Measurements from ENCODE around the gene PTPRM. TPM values are rescaled to one million over a fixed set of nuclear protein-coding genes. Genes with fewer than 3 reads are reported as not detected.

The PTPRM gene
- total RNA-seq, 1 experiment from 2014 or later = 6.2 TPM

GRCh38 chr18:7941533-7941932, 374.4 kb downstream of the PTPRM start:
- Histone ChIP-seq H3K56ac (ENCODE audit: insufficient read length, low read depth, low read length) (no peak overlapping the region), H3K14ac (ENCODE audit: insufficient read depth, low read length) (no peak overlapping the region), H3T11ph (ENCODE audit: low read length) (no peak overlapping the region), H3K79me2 (ENCODE audit: insufficient read depth, low read length) (no peaks in the 10 kb centered on the region), H3K4ac (ENCODE audit: low read depth, low read length) (no peak overlapping the region), H3K27ac (ENCODE audit: insufficient read length, low read depth, low read length) (no peak overlapping the region), H2BK5ac (ENCODE audit: insufficient read length, low read length) (no peak overlapping the region), H3K23me2 (ENCODE audit: insufficient read length, low read depth, low read length, poor library complexity, severe bottlenecking) (no peaks in the 10 kb centered on the region), H4K8ac (replicated peaks; ENCODE audit: insufficient read length, low read depth, low read length) (no peak overlapping the region), H2BK15ac (ENCODE audit: low read depth, low read length) (no peak overlapping the region), H2BK120ac (ENCODE audit: low read depth, low read length, poor library complexity, severe bottlenecking) (no peak overlapping the region), H2AFZ (ENCODE audit: low read length) (no peak overlapping the region), H4K20me1 (ENCODE audit: control insufficient read depth, insufficient read depth, insufficient read length) (no peaks in the 10 kb centered on the region), H3K79me1 (ENCODE audit: insufficient read depth, low read depth, low read length, poor library complexity, severe bottlenecking) (no peaks in the 10 kb centered on the region), H3K9me3 (ENCODE audit: control insufficient read depth, low read depth, low read length) (no peaks in the 10 kb centered on the region), H2BK12ac (ENCODE audit: insufficient read length, low read depth, low read length) (no peak overlapping the region), H3K9ac (ENCODE audit: extremely low read depth, insufficient read length, low read length) (no peak overlapping the region), H4K91ac (ENCODE audit: insufficient read length, low read depth, low read length) (no peak overlapping the region), H3K18ac (ENCODE audit: insufficient read length, low read depth, low read length) (no peak overlapping the region), H2AK5ac (ENCODE audit: insufficient read length, low read length) (no peak overlapping the region), H3K27me3 (ENCODE audit: insufficient read depth, low read length) (no peaks in the 10 kb centered on the region; the same call in 1 of the 2 replicates), H3K4me2 (ENCODE audit: insufficient read depth, insufficient read length, low read length) (no peak overlapping the region), H3K4me1 (ENCODE audit: insufficient read depth, low read length) (no peaks in the 10 kb centered on the region), H2BK20ac (ENCODE audit: low read depth, low read length, poor library complexity, severe bottlenecking) (no peak overlapping the region), H4K5ac (ENCODE audit: insufficient read length, low read depth, low read length) (no peak overlapping the region), H3K23ac (ENCODE audit: insufficient read length, low read depth, low read length) (no peak overlapping the region)
- no CpG with 5 or more reads among the region's 6 CpGs for WGBS (ENCODE audit: extremely low coverage, insufficient read length, low lambda C conversion rate)
- Mint-ChIP-seq H3K36me3 (ENCODE audit: insufficient read depth in 1 of 3, low read depth in 3 of 3) (peaks cover 0 to 1% (median 0%) of the 10 kb centered on the region in 3 experiments; a peak in 1 of 7 replicates), H3K4me3 (no peak overlapping the region), H3K4me1 (peaks cover 3% of the 10 kb centered on the region in 2 experiments; a peak in 2 of 4 replicates), H3K9me3 (no peaks in the 10 kb centered on the region; a peak in 1 of 5 replicates), H3K27ac (no peak overlapping the region), H3K27me3 (ENCODE audit: low read depth) (no peaks in the 10 kb centered on the region)
- TF ChIP-seq CTCF (conservative IDR thresholded peaks at IDR 0.05) = no peak
- no peak for DNase-seq
